SU-DHL-6 (cell line): ENCODE measurements around the gene ERP27.

Source experiments
- EZH2phosphoT487 ChIP-seq: fragments of 200-600 bp; sonication (generic), shearing (Covaris generic); conservative IDR thresholded peaks from 2 replicates; pipeline ENCODE4 v1.6.1; 2018; ENCODE audit warnings: mild to moderate bottlenecking, antibody characterized with exemption, low read length, moderate library complexity, mixed read lengths
- TF ChIP-seq, protein P1 (sequence below): fragments of 200-600 bp; sonication (generic); IDR thresholded peaks from one replicate; pipeline ENCODE4 v1.5.1; 2017; ENCODE audit warnings: antibody characterized with exemption, mild to moderate bottlenecking, low read length, moderate library complexity; ENCODE audit not compliant: insufficient read depth, poor library complexity, severe bottlenecking

GRCh38 chr12:14880890-14881453, 57.4 kb downstream of the ERP27 start:
- TF ChIP-seq, protein P1, sequence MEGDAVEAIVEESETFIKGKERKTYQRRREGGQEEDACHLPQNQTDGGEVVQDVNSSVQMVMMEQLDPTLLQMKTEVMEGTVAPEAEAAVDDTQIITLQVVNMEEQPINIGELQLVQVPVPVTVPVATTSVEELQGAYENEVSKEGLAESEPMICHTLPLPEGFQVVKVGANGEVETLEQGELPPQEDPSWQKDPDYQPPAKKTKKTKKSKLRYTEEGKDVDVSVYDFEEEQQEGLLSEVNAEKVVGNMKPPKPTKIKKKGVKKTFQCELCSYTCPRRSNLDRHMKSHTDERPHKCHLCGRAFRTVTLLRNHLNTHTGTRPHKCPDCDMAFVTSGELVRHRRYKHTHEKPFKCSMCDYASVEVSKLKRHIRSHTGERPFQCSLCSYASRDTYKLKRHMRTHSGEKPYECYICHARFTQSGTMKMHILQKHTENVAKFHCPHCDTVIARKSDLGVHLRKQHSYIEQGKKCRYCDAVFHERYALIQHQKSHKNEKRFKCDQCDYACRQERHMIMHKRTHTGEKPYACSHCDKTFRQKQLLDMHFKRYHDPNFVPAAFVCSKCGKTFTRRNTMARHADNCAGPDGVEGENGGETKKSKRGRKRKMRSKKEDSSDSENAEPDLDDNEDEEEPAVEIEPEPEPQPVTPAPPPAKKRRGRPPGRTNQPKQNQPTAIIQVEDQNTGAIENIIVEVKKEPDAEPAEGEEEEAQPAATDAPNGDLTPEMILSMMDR = no peak
- TF ChIP-seq EZH2phosphoT487 = no peak
